NCI-H2081 (cell line): ENCODE data around the gene RNF213.
"Not testable (repeated sequence)": the region's sequence is repeated elsewhere in the genome, so short reads cannot be mapped to it uniquely, and the experiment has no call there.

Experiments used
- DNase-seq, 2 experiments: peaks; one replicate each; lab custom pipeline; 2025; lab: John Stamatoyannopoulos, UW

The RNF213 gene

DNA sequence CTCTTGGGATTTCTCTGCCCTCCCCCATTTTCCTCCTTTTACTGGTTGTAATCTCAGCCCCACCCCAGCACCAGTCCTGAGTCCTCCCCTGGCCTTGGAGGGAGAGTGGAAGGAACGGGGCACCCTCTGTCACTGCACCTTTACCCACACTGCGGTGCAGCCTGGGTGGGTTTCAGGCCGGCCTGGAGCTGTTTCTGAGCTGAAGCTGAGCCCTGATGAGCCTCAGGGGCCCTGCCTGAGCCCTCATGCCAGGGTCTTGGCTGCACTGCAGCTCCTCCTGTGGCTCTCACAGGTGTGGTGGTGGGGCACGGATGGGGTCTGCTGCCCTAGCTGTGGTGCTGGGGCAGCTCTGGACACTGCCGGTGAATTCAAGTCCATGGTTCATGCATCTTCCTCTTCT is 34.5 kb downstream of the RNF213 start:
- no peak for DNase-seq

GRCh38 chr17:80295559-80295958 is 34.9 kb downstream of the RNF213 start:
- no peak for DNase-seq

DNA sequence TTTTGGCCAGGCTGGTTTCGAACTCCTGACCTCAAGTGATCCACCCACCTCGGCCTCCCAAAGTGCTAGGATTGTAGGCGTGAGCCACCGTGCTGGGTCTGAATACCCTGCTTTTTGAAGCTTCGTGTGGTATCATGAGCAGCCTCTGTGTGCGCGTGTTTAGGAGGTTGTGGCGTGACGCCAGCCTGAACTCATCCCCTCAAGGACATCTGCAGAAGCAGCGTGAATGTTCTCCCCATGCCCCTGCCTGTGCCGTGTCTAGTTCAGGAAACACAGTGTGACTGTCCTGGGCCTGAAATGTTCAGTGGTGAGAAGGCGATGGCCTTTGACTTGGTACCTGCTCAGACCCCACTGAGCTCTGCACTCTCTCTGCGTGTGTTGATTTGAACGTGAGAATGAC is 35.6 kb downstream of the RNF213 start:
- DNase-seq: no peak

GRCh38 chr17:80297996-80298560 is 37.4 kb downstream of the RNF213 start:
- DNase-seq: peak; percentile 45 to 77

GRCh38 chr17:80299350-80300100 is 38.9 kb downstream of the RNF213 start:
- not testable (repeated sequence) for DNase-seq

- not testable (repeated sequence) for DNase-seq
Measured at GRCh38 chr17:80300756-80301155, 40.1 kb downstream of the RNF213 start.

GRCh38 chr17:80303824-80304223 is 43.2 kb downstream of the RNF213 start:
- no peak for DNase-seq

GRCh38 chr17:80307994-80308691 is 47.5 kb downstream of the RNF213 start:
- DNase-seq: no peak

GRCh38 chr17:80308692-80309517 is 48.3 kb downstream of the RNF213 start:
- no peak for DNase-seq

DNA sequence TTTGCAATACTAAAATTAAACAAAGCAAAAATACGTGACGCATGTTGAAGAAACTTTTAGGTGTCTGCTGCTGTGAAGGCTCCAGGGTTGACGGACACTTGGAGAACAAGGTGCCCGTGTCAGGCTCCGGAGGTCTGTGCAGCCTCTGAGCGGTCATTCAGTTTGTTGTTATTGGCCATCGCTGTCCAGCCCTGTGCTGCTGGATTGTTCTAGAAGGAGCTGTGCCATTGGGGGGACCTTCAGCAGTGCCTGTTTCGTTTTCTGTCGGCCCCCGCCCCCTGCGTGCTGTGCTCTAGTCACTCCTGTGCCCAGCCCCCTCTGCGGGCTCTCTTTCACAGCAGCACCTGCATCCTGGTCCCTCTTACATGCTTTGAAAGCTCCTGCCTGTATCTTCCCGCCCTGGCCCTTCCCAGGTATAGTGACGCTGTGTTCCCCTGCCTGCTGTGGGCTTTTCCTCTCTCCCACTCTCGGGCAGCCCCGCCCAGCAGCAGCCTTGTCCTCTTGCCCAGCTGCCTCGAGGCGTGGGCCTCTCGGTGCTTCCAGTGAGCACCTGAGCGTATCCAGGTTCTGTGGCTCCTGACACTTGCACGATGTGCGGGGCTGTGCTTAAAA is 50.7 kb downstream of the RNF213 start:
- DNase-seq: no peak

- no peak for DNase-seq
Measured at GRCh38 chr17:80312621-80313135, 52.0 kb downstream of the RNF213 start.

- DNase-seq: no peak
Measured at GRCh38 chr17:80313160-80313829, 52.6 kb downstream of the RNF213 start.

GRCh38 chr17:80313946-80314345 is 53.3 kb downstream of the RNF213 start:
- not testable (repeated sequence) for DNase-seq

GRCh38 chr17:80315517-80316182 is 55.0 kb downstream of the RNF213 start:
- no peak for DNase-seq

DNA sequence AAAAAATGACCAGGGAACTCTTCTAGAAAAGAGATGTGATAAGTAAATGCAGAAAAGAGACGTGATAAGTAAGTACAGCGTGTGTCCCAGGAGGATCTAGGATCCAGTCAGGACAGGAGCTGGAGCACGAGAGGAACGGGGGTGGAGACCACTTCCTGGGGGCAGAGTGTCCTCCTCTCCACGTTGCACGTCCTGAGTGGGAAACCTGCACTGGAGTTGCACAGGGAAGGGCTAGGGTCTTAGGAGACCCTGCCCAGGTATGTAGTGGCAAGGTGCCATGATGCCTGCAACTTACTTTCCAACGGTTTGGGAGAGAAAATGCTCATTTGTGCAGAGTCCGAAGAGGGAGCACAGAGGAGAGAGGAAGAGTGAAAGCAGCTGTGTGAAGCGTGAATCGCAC is 55.8 kb downstream of the RNF213 start:
- no peak for DNase-seq

- DNase-seq: no peak
Measured at GRCh38 chr17:80316927-80317705, 56.5 kb downstream of the RNF213 start.

- DNase-seq: no peak
Measured at GRCh38 chr17:80317706-80317980, 57.0 kb downstream of the RNF213 start.

DNA sequence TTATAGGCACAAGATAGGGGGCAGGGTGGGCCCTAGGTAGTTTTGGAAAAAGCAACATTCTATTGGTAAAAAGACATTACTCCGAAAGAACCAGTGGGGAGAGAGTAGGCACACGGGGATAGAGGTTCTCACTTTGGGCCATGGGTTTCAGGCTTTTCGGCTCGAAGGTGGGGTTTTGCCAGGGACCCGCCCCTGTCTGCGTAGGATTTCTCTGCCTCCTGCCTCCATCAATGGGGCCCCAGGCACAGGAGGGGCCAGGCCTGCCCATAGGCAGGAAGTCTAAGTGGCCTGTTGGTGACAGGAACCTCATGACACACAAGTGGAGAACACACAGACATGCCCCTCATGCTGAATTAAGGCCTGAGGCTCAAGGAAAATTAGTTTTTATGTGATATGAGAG is 57.5 kb downstream of the RNF213 start:
- DNase-seq: no peak

DNA sequence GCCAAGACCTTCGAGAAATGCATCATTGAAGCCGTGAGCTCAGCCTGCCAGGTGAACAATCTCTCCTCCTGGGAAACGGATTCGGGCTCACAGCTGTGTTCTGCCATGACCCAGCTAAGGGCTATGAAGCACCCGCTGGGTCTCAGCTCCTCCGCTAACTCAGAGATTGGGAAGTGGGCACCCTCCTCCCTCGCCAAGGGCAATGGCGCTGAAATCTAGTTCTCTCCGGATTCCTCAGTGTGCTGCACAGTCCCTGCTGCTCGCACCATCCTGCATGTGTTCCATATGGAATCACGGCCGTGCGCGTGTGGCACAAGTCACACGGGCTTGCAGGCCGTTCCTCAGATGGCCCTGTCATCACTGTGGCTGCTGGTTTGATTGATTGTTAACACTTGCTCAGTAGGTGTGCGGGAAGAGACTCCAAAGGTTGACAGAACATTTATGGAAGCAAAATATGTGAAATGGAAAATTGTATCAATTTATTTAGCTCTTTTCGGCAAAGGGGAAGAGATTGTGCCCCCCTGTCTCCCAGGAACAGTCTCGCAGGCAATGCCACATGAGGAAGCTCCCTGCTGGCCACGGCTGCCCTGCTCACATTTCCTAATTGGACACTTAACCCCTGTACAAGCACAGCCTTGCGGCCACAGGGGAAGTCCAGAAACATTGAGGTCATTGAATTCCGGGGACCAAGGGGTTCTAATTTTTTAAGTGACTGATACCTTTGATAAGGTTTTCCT is 58.8 kb downstream of the RNF213 start:
- no peak for DNase-seq
